Small intestine (tissue), 7 donors: ENCODE results near the gene TXNDC17. TPM values are rescaled to one million over a fixed set of nuclear protein-coding genes. Genes with fewer than 3 reads are reported as not detected.

Experiments used
- DNase-seq, 2 donors: peaks; one replicate each; pipeline versions ENCODE4 v3.0.0 to v3.0.0-alpha.2; 2013
- FAIRE-seq: peaks from 2 replicates; lab custom pipeline; 2012; peaks lifted over from hg19 to GRCh38; lab: Jason Lieb, UNC
- H3K27ac ChIP-seq, 3 donors: one replicate each; pipeline ENCODE4 v1.5.1; 2013; ENCODE audit warnings: low read length in 2 of 3, mild to moderate bottlenecking in 2 of 3, control low read depth in 1 of 3, inconsistent platforms in 1 of 3, low read depth in 1 of 3, moderate library complexity in 1 of 3
- H3K27me3 ChIP-seq, 3 donors: one replicate each; pipeline ENCODE4 v1.6.1; 2013; ENCODE audit warnings: low read length in 3 of 3, inconsistent platforms in 1 of 3; ENCODE audit not compliant: control insufficient read depth in 3 of 3, insufficient read depth in 3 of 3
- H3K36me3 ChIP-seq, 3 donors: one replicate each; pipeline ENCODE4 v1.6.1; 2013; ENCODE audit warnings: low read length in 3 of 3, inconsistent platforms in 1 of 3, low read depth in 1 of 3, mild to moderate bottlenecking in 1 of 3, moderate library complexity in 1 of 3; ENCODE audit not compliant: control insufficient read depth in 3 of 3, insufficient read depth in 2 of 3
- H3K4me1 ChIP-seq, 3 donors: one replicate each; pipeline ENCODE4 v1.6.1; 2013; ENCODE audit warnings: low read length in 2 of 3, inconsistent platforms in 1 of 3, low read depth in 1 of 3, mild to moderate bottlenecking in 1 of 3, moderate library complexity in 1 of 3; ENCODE audit not compliant: control insufficient read depth in 3 of 3, insufficient read depth in 2 of 3
- H3K4me3 ChIP-seq, 3 donors: one replicate each; pipeline ENCODE4 v1.5.1; 2013; ENCODE audit warnings: low read length in 3 of 3, control low read depth in 1 of 3, inconsistent platforms in 1 of 3, low read depth in 1 of 3, mild to moderate bottlenecking in 1 of 3, moderate library complexity in 1 of 3
- H3K9me3 ChIP-seq, 2 donors: one replicate each; pipeline ENCODE4 v1.6.1; 2013; ENCODE audit warnings: low read depth in 1 of 2, low read length in 1 of 2; ENCODE audit not compliant: control insufficient read depth in 2 of 2, insufficient read depth in 1 of 2
- WGBS, 3 donors: extraction: QIAGEN DNeasy Blood & Tissue Kit; methylation state at CpG; one replicate each; pipeline ENCODE4 v1.1.7; 2013; 5-methylcytosine and 5-hydroxymethylcytosine counted together
- polyA plus RNA-seq, 4 donors: library from polyadenylated mRNA; stranded (reverse) in 3 of 4; unstranded in 1 of 4; fragments of 200-250 nt in 3 of 4; fragments of 120-200 nt in 1 of 4; gene quantifications; one replicate each; pipeline versions ENCODE4 v1.2.1 to v1.2.3, GENCODE V29; 2013
- donor health status: healthy with polysubstance abuse.
- donor health status: control.
- donor health status: control.
- donor health status: Bipolar disorder and iron deficiency.
- donor health status: healthy.

The TXNDC17 gene
- polyA plus RNA-seq, 4 donors: 137 to 647 (median 322) TPM

DNA sequence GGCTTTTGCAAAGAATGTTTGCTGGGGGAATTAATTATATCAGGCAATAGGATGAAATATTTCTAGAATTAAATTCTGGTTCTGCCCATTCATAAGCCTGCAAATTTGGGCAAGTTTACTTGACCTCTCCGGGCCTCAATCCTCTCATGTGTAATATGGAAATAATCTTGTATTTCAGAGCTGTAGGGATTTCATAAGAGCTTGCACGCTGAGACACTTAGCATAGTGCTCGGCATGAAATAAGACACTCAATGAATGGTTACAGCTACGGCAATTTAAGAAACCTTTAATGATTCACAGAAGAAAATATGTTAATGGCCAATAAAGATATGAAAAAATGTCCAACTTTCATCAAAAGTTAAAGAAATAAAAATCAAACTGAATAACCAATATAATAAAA, 43.9 kb upstream of the TXNDC17 start:
- WGBS, 3 donors: 94 to 96% (median 95%) methylated on average over 4 of the region's 4 CpGs
- no peaks in the 10 kb centered on the region for H3K9me3 ChIP-seq
- no peak overlapping the region for H3K4me3 ChIP-seq
- H3K27ac ChIP-seq: no peak overlapping the region
- no peaks in the 10 kb centered on the region for H3K27me3 ChIP-seq
- peaks cover 8 to 29% (median 14%) of the 10 kb centered on the region in 3 donors for H3K36me3 ChIP-seq
- DNase-seq (no peak), FAIRE-seq (no peak)
- peaks cover 0 to 4% (median 0%) of the 10 kb centered on the region in 3 donors for H3K4me1 ChIP-seq

DNA sequence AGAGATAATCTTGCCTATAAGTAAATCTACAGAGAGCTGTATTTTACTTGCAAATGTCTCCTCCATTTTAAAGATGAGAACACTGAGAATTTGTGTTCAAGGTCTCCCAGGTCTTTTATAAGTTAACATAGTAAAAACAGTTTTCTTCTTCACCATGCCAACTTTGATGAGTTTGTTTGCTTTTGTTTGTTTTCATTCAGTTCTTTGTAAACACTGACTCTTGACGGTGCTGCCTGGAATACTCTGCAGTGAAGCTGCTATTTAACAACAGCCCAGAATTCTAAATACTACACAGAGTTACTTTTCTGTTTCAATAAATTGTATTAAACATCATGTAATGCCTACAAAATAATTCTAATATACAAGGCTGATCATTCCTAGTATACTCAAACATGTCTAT, 43.1 kb upstream of the TXNDC17 start:
- Histone ChIP-seq H3K27ac (no peak overlapping the region), H3K27me3 (no peaks in the 10 kb centered on the region), H3K9me3 (no peaks in the 10 kb centered on the region), H3K4me1 (no peaks in the 10 kb centered on the region), H3K36me3 (peaks cover 8 to 29% (median 15%) of the 10 kb centered on the region in 3 donors), H3K4me3 (no peak overlapping the region)
- FAIRE-seq (no peak), DNase-seq (no peak)
- WGBS, 3 donors: 73 to 97% (median 89%) methylated on average over 1 of the region's 1 CpG

DNA sequence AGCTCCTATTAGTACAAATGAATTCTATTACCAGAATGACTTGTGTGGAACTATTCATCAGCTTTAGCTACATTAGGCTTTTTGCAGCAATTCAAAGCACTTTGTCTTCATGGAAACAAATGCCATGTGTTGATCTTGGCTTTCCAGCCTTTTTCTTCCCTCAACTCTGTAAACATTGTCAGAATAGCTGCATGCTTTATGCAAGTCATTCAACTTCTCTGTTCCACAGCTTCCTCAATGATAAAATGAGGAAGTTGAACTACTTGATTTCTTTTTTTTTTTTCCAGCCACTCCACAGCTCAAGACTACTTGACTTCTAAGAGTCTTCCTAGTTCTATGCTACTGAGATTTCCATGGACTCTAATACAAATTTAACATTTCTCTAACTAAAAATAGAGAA, 41.5 kb upstream of the TXNDC17 start:
- peak in 1 of 2 donors; percentile 4 for DNase-seq
- Histone ChIP-seq H3K9me3 (no peaks in the 10 kb centered on the region), H3K36me3 (peaks cover 8 to 21% (median 15%) of the 10 kb centered on the region in 3 donors), H3K4me1 (no peaks in the 10 kb centered on the region), H3K4me3 (no peak overlapping the region), H3K27ac (no peak overlapping the region), H3K27me3 (no peaks in the 10 kb centered on the region)
- no peak for FAIRE-seq

DNA sequence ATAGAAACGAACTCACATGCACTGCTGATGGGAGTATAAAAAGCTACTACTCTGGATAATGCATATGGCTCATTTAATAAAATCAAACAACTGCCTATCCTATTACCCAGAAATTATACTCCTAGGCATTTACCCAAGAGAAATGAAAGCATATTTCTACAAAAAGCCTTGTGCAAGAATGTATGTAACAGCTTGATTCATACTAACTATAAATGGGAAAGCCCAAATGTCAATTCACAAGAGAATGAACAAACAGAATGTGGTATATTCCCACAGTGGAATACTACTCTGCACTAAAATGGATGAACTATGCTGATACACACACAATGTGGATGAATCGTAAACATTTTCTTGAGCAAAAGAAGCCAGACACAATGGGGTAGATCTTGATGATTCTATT, 38.7 kb upstream of the TXNDC17 start:
- Histone ChIP-seq H3K4me1 (no peaks in the 10 kb centered on the region), H3K27me3 (no peaks in the 10 kb centered on the region), H3K4me3 (no peak overlapping the region), H3K27ac (no peak overlapping the region), H3K9me3 (no peaks in the 10 kb centered on the region), H3K36me3 (peaks cover 6 to 18% (median 16%) of the 10 kb centered on the region in 3 donors)
- no peak for FAIRE-seq
- WGBS, 3 donors: 87 to 93% (median 89%) methylated on average over 2 of the region's 2 CpGs
- no peak for DNase-seq

DNA sequence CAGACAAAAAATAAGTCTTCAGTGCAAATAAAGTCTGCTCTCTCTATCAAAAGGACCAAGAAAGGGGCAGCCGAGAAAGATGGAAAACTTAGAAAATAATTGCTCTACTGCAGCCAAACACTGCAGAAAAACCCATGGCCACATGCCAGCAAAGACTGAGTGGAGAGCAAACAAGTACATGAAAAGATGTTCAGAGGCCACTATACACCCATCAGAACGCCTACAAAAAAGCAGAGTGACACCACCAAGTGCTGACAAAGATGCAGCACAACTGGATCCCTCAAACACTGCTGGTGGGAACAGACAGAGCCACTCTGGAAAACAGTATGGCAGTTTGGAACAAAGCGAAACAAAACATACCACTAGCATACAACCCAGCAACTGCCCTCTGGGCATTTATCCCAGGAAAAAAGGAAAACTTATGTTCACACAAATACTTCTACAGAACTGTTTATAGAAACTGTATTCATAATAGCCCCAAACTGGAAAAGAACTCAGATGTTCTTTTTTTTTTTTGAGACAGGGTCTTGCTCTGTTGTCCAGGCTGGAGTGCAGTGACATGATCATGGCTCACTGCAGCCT, 37.0 kb upstream of the TXNDC17 start:
- no peaks in the 10 kb centered on the region for H3K4me1 ChIP-seq
- DNase-seq (no peak), FAIRE-seq (no peak)
- no peak overlapping the region for H3K4me3 ChIP-seq
- peaks cover 10 to 18% (median 16%) of the 10 kb centered on the region in 3 donors for H3K36me3 ChIP-seq
- H3K27ac ChIP-seq: no peak overlapping the region
- no peaks in the 10 kb centered on the region for H3K9me3 ChIP-seq
- H3K27me3 ChIP-seq: no peaks in the 10 kb centered on the region
- 67 to 87% (median 75%) methylated on average over 3 of the region's 3 CpGs for whole genome bisulfite sequencing, 3 donors

DNA sequence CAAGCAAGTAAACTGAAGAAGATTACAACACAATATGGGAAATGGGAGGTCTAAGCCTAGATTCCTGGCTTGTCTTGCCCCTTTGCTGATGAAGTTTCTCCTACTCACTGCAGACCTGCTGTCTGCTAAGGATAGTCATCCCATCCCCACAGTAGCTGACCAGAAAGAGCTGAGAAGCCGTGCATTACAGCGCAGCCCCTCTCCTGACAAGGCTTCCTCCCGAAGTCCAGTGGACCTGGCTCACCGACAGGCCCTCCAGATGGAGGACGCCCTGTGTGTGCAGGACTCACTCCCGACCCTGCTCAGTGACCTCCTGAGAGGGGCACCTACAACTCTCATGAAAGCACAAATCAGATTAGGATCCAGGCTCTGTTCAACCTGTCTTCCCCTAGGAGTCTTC, 35.7 kb upstream of the TXNDC17 start:
- no peak for DNase-seq
- FAIRE-seq: no peak
- no peaks in the 10 kb centered on the region for H3K4me1 ChIP-seq
- WGBS, 3 donors: 91 to 97% (median 93%) methylated on average over 6 of the region's 6 CpGs
- no peak overlapping the region for H3K4me3 ChIP-seq
- H3K27me3 ChIP-seq: no peaks in the 10 kb centered on the region
- peaks cover 14 to 23% (median 21%) of the 10 kb centered on the region in 3 donors for H3K36me3 ChIP-seq
- no peaks in the 10 kb centered on the region for H3K9me3 ChIP-seq
- no peak overlapping the region for H3K27ac ChIP-seq

DNA sequence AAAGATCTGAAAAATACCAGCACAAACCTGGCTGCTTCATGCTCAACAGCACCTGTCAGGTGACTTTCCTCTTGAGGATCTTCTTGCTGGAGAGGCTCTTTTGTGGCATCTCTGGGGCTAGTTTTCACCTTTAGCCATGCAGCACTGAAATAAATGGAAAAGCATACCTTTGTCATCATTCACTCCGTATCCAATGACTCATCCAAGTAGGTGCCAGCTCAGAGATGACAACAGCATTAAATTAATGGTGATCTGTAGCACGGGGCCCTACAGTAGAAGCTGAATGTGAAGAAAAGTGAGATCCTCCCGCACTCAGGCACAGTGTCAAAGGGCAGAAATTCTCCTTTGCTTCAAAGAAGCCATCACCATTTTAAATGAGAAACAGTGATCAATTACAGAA, 32.5 kb upstream of the TXNDC17 start:
- DNase-seq: no peak
- H3K27me3 ChIP-seq: no peaks in the 10 kb centered on the region
- no peak for FAIRE-seq
- no peaks in the 10 kb centered on the region for H3K4me1 ChIP-seq
- no peak overlapping the region for H3K27ac ChIP-seq
- H3K9me3 ChIP-seq: no peaks in the 10 kb centered on the region
- WGBS, 3 donors: 87 to 95% (median 94%) methylated on average over 3 of the region's 3 CpGs
- peaks cover 18 to 22% (median 20%) of the 10 kb centered on the region in 3 donors for H3K36me3 ChIP-seq
- H3K4me3 ChIP-seq: no peak overlapping the region

DNA sequence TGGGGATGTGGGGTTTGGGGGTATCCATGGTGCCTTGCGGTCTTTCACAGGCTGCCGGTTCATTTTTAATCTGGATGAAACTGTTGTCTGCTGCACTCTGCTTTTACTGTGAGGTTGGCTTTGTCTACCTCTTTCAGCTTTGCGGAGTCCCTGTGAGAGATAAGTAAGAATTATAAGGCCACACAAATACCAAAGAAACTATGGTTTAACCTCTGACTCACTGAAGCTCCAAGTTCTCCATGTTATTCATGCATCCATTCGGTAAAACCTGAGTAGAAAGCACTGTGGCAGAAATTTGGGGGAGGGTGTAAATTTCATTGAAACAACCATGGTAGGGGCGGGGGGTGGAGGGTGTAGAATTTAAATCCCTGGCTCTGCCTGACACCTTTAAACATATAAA, 30.8 kb upstream of the TXNDC17 start:
- Histone ChIP-seq H3K27ac (no peak overlapping the region), H3K4me3 (no peak overlapping the region), H3K9me3 (no peaks in the 10 kb centered on the region), H3K4me1 (no peaks in the 10 kb centered on the region), H3K27me3 (no peaks in the 10 kb centered on the region), H3K36me3 (peaks cover 18 to 23% (median 18%) of the 10 kb centered on the region in 3 donors)
- no peak for DNase-seq
- 97 to 99% (median 97%) methylated on average over 5 of the region's 5 CpGs for WGBS, 3 donors
- no peak for FAIRE-seq

DNA sequence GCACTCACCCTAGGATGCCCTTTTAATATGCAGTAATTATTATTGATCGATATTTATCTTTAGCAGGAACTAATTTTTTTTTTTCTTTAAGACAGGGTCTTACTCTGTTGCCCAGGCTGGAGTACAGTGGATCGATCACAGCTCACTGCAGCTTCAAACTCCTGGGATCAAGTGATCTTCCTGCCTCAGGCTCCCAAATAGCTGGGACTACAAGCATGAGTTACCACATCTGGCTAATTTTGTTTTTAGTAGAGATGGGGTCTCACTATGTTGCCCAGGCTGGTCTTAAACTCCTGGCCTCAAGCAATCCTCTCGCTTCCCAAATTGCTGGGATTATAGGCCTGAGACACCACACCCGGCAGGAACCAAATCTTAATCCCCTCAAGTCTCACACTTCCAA, 29.6 kb upstream of the TXNDC17 start:
- Histone ChIP-seq H3K27me3 (no peaks in the 10 kb centered on the region), H3K9me3 (no peaks in the 10 kb centered on the region), H3K4me1 (no peaks in the 10 kb centered on the region), H3K4me3 (no peak overlapping the region), H3K27ac (no peak overlapping the region), H3K36me3 (peaks cover 13 to 16% (median 14%) of the 10 kb centered on the region in 3 donors)
- FAIRE-seq: no peak
- WGBS, 3 donors: 96 to 99% (median 97%) methylated on average over 4 of the region's 4 CpGs
- DNase-seq: no peak
